ENCODE data around the gene DDX46.
"Not testable (repeated sequence)": the region's sequence is repeated elsewhere in the genome, so short reads cannot be mapped to it uniquely, and the experiment has no call there.

Gene DDX46, protein sequence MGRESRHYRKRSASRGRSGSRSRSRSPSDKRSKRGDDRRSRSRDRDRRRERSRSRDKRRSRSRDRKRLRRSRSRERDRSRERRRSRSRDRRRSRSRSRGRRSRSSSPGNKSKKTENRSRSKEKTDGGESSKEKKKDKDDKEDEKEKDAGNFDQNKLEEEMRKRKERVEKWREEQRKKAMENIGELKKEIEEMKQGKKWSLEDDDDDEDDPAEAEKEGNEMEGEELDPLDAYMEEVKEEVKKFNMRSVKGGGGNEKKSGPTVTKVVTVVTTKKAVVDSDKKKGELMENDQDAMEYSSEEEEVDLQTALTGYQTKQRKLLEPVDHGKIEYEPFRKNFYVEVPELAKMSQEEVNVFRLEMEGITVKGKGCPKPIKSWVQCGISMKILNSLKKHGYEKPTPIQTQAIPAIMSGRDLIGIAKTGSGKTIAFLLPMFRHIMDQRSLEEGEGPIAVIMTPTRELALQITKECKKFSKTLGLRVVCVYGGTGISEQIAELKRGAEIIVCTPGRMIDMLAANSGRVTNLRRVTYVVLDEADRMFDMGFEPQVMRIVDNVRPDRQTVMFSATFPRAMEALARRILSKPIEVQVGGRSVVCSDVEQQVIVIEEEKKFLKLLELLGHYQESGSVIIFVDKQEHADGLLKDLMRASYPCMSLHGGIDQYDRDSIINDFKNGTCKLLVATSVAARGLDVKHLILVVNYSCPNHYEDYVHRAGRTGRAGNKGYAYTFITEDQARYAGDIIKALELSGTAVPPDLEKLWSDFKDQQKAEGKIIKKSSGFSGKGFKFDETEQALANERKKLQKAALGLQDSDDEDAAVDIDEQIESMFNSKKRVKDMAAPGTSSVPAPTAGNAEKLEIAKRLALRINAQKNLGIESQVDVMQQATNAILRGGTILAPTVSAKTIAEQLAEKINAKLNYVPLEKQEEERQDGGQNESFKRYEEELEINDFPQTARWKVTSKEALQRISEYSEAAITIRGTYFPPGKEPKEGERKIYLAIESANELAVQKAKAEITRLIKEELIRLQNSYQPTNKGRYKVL

DNA sequence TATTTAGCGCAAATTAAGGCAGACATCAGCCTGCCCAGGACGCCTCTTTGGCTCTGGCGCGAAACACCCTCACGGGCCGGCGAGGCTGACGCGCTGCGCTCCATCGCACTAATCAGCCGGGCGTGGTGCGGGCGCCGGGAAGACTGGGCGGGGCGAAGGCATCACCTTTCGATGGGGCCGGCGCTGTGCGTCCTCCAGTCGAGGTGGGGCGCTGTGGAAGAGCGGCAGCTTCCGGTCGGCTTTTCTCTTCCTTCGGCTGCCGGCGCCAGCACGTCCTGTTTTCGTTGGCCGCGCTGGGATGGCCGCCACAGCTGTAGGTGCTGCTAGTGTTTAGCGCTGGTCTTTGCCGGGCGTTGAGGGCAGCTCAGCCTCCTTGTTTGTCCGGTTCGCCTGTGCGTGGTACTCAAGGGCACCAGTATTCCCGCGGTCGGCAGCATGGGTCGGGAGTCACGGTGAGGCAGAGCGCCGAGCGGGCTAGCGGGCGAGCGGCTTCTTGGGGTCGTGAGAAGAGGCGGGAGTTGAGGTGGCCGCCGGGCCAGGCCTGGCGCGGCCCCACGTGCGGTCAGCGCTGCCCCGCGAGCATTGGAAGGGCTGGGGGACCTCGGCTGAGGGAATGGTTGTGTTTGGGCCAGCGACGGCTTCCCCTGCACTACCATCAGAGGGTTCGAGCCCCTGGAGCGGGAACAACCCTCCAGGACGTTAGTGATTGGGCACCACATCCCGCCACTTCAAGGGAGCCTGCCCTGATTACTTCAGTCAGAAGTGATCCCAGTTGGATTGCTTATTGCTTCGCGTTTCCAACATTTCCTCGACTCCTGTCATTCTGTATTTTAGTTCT lies at the start of gene DDX46:
TSS of gene DDX46 (plus strand) at position 276 of the 838 bp plus-strand sequence. CDS start at position 436, 160 bp downstream.
- DNase-seq (ENCODE audit: low read depth in 1 of 2, low spot score in 1 of 2) = peak; percentile 85 to 91

DNA sequence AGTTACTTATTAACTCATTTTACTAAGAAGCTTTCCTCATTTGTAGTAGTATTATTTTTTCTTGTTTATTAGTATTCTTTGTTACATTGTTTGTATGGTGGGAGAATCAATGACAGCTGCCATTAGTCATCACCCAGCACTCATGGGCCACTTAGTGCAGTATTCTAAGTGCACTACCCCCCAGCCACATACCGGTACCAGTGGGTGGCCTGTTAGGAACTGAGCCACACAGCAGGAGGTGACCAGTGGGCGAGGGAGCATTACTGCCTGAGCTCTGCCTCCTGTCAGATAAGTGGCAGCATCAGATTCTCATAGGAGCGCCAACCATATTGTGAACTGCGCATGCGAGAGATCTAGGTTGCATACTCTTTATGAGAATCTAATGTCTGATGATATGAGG lies 44.5 kb upstream of the DDX46 start:
- DNase-seq (ENCODE audit: low read depth in 1 of 2, low spot score in 1 of 2) = no peak

- no peak for DNase-seq (ENCODE audit: low read depth in 1 of 2, low spot score in 1 of 2)
Measured at GRCh38 chr5:134714541-134714940, 44.0 kb upstream of the DDX46 start.

- not testable (repeated sequence) for DNase-seq (ENCODE audit: low read depth in 1 of 2, low spot score in 1 of 2)
Measured at GRCh38 chr5:134715466-134715865, 43.1 kb upstream of the DDX46 start.

DNA sequence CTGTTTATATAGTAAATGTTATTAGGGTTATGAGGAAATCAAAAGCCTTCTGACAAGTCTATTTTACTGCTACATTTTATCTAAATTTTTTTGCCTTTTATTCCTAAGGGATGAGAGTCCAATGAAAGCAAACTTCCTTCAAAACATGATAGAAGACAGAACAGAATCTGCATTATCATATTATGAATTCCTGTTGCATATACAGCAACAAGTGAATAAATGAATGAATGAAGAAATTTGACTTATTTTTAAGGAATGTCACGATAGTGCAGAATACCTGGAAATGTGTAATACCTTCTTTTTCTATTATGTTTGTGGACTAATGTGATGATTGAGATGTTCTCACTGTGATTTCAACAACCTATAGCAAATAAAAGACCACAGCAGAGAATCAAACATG lies 33.7 kb upstream of the DDX46 start:
- no peak for DNase-seq (ENCODE audit: low read depth in 1 of 2, low spot score in 1 of 2)

DNA sequence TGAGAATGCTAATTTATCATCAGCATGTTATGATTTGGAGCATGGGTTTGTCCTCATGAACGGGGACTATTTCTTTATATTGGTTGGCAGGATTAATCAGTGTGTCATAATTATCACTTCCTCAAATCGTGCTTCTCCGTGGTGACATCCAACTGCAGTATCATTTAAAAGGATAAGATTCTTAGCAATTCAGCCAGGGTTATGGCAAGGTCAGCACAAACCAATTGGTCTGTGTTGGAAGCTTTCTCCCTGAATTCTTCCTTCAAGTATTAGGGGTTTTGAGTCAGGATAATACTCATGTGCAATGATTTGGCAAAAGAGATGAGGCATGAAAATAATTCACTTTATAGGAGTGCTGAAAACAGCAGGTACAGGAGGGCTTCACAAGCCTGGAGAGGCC lies 25.8 kb upstream of the DDX46 start:
- no peak for DNase-seq (ENCODE audit: low read depth in 1 of 2, low spot score in 1 of 2)

GRCh38 chr5:134735243-134735642 lies 23.3 kb upstream of the DDX46 start:
- DNase-seq (ENCODE audit: low read depth in 1 of 2, low spot score in 1 of 2) = no peak

GRCh38 chr5:134736173-134736812 lies 22.3 kb upstream of the DDX46 start:
- no peak for DNase-seq (ENCODE audit: low read depth in 1 of 2, low spot score in 1 of 2)

DNA sequence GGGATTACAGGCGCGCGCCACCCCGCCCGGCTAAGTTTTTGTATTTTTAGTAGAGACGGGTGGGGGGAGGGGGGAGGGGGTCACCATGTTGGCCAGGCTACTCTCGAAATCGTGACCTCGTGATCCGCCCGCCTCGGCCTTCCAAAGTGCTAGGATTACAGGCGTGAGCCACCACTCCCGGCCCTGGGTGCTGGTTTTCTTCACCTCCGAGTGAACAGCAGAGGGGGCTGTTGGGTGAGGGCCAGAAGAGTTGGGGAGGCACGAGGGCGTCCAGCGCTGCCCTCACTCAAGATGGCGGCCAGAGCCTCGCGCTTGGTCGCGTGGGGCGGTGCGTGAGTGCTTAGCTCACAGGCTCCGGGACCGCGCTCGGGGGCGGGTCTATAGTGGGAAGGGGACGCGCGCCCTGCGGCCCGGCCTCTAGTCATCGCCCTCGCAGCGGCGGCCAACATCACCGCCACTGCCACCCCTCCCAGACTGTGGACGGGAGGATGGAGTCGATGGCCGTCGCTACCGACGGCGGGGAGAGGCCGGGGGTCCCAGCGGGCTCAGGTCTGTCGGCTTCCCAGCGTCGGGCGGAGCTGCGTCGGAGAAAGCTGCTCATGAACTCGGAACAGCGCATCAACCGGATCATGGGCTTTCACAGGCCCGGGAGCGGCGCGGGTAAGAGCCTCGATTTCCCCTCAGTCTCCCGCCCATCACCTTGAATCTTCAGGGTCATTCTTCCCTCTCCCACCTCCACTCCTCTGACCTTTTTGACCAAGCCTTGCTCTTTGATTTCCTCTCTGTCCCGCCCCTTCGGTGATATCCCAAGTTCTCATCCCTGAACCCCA lies 20.2 kb upstream of the DDX46 start, which contains the start of gene CAMLG:
TSS of gene CAMLG (plus strand) at position 416 of the 830 bp plus-strand sequence. CDS start at position 489, 73 bp downstream.
- DNase-seq (ENCODE audit: low read depth in 1 of 2, low spot score in 1 of 2) = peak; percentile 93 to 95

GRCh38 chr5:134738963-134739661 lies 19.5 kb upstream of the DDX46 start:
- peak; percentile 7 to 17 for DNase-seq (ENCODE audit: low read depth in 1 of 2, low spot score in 1 of 2)

DNA sequence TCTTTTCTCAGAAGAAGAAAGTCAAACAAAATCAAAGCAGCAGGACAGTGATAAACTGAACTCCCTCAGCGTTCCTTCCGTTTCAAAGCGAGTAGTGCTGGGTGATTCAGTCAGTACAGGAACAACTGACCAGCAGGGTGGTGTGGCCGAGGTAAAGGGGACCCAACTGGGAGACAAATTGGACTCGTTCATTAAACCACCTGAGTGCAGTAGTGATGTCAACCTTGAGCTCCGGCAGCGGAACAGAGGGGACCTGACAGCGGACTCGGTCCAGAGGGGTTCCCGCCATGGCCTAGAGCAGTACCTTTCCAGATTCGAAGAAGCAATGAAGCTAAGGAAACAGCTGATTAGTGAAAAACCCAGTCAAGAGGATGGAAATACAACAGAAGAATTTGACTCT lies 17.5 kb upstream of the DDX46 start:
- no peak for DNase-seq (ENCODE audit: low read depth in 1 of 2, low spot score in 1 of 2)

DNA sequence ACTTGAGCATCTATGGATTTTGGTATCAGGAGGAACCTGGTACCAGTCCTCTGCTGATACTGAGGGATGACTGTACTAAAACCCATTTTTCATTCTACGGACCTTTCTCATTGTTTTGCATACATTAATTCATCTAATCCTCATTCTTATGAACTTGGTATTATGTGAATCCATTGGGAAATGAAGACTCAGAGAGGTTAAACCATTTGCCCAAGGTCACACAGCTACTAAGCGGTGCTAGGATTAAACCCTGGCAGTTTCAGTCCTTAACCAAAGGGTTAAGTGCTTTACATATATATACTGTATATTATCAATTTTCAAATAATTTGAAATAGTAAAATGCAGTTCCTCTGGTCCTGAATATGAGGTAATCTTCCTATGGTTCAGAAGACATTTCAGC lies 16.4 kb upstream of the DDX46 start:
- no peak for DNase-seq (ENCODE audit: low read depth in 1 of 2, low spot score in 1 of 2)

GRCh38 chr5:134749415-134749814 lies 9.2 kb upstream of the DDX46 start:
- DNase-seq (ENCODE audit: low read depth in 1 of 2, low spot score in 1 of 2) = no peak

DNA sequence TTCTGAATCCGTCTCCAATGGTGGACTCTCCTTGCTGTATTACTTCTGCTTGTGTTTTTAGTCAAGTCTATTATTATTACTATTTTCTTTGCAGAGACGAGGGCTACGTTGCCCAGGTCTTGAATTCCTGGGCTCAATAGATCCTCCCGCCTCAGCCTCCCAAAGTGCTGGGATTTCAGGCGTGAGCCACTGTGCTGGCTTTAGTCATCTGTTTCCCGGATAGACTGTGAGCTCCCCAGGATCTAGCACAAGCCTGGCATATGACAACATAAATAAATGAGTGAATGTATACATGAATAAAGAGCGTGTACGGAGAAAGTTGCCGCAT lies 439 bp upstream of the DDX46 start:
- DNase-seq (ENCODE audit: low read depth in 1 of 2, low spot score in 1 of 2) = no peak

DNA sequence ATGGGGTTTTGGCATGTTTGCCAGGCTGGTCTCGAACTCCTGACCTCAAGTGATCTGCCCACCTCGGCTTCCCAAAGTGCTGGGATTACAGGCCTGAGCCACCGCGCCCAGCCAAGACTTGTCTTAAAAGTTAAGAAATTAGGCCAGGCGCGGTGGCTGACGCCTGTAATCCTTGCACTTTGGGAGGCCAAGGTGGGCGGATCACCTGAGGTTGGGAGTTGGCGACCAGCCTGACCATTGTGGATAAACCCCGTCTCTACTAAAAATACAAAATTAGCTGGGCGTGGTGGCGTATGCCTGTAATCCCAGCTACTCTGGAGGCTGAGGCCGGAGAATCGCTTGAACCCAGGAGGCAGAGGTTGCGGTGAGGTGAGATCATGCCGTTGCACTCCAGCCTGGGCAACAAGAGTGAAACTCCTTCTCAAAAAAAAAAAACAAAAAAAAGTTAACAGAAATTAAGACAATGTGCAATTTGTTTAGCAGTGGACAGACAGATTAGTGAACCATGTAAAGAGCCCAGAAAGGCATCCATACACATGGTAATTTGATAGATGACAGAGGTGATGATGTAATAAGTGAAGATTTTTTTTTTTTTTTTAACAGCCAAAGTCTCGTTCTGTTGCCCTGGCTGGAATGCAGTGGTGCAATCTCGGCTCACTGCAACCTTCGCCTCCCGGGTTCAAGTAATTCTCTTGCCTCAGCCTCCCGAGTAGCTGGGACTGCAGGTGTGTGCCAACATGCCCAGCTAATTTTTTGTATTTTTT lies 9.1 kb downstream of the DDX46 start:
- not testable (repeated sequence) for DNase-seq (ENCODE audit: low read depth in 1 of 2, low spot score in 1 of 2)

DNA sequence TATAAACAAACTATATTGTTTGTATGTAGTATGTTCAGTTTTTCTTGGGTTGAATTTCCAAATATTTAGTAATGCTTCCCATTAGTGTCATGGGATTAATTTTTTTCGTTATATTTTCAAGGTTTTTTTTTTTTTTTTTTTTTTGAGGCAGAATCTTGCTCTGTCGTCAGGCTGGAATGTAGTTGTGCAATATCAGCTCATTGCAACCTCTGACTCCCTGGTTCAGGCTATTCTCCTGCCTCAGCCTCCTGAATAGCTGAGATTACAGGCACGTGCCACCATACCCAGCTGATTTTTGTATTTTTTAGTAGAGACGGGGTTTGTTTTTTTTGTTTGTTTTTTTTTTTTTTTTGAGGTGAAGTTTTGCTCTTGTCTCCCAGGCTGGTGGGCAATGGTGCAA lies 10.6 kb downstream of the DDX46 start:
- DNase-seq (ENCODE audit: low read depth in 1 of 2, low spot score in 1 of 2) = no peak

GRCh38 chr5:134772461-134773125 lies 14.0 kb downstream of the DDX46 start:
- DNase-seq (ENCODE audit: low read depth in 1 of 2, low spot score in 1 of 2) = no peak

DNA sequence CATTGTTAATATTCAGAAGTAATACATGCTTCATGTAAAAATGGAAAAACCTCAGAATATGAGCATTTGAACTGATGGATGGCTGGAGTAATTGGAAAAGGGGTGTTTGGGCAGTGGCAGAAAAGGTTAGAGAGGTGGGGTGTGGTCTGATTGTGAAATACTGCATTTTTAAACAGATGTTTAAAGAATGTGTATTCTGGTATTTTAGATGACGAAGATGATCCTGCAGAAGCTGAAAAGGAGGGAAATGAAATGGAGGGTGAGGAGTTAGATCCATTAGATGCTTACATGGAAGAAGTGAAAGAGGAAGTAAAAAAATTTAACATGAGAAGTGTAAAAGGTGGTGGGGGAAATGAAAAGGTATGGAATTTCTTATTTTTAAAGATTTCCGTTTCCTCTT lies 18.8 kb downstream of the DDX46 start:
- DNase-seq (ENCODE audit: low read depth in 1 of 2, low spot score in 1 of 2) = no peak

Data from activated CD4-positive, alpha-beta T cell treated with anti-CD3 and anti-CD28 coated beads, Interleukin-2, amount 50 U/mL, for 24 hours (primary cell).